Neuronal stem cell (in vitro differentiated cells): ENCODE data around the gene BLM.

ENCODE experiments used
- DNase-seq: peaks from one replicate; pipeline ENCODE4 v3.0.0-alpha.2; 2013; ENCODE audit warnings: low spot score
- H2AFZ ChIP-seq: one replicate; pipeline ENCODE4 v1.6.1; 2013; ENCODE audit warnings: mild to moderate bottlenecking, low read length, inconsistent platforms
- H2AK5ac ChIP-seq: 2 replicates; pipeline ENCODE4 v1.6.1; 2013; ENCODE audit warnings: low read depth, mild to moderate bottlenecking, inconsistent platforms, low read length, moderate library complexity, mixed read lengths
- H2BK120ac ChIP-seq: 2 replicates; pipeline ENCODE4 v1.6.1; 2013; ENCODE audit warnings: low read depth, mild to moderate bottlenecking, inconsistent platforms, low read length, moderate library complexity, mixed read lengths
- H2BK12ac ChIP-seq: one replicate; pipeline ENCODE4 v1.6.1; 2013; ENCODE audit warnings: low read length, inconsistent platforms
- H2BK15ac ChIP-seq: 2 replicates; pipeline ENCODE4 v1.6.1; 2013; ENCODE audit warnings: mild to moderate bottlenecking, low read length, inconsistent platforms, mixed read lengths
- H2BK5ac ChIP-seq: one replicate; pipeline ENCODE4 v1.6.1; 2013; ENCODE audit warnings: inconsistent platforms, mild to moderate bottlenecking, low read length, moderate library complexity
- H3K14ac ChIP-seq: one replicate; pipeline ENCODE4 v1.6.1; 2013; ENCODE audit warnings: low read length, inconsistent platforms
- H3K18ac ChIP-seq: 2 replicates; pipeline ENCODE4 v1.6.1; 2013; ENCODE audit warnings: low read length, inconsistent platforms
- H3K23ac ChIP-seq: 2 replicates; pipeline ENCODE4 v1.6.1; 2013; ENCODE audit warnings: low read depth, mild to moderate bottlenecking, mixed read lengths, low read length, inconsistent platforms; ENCODE audit not compliant: poor library complexity
- H3K27ac ChIP-seq: replicated peaks from 3 replicates; pipeline ENCODE4 v1.5.1; 2013; ENCODE audit warnings: low read length, inconsistent platforms
- H3K27me3 ChIP-seq, 3 experiments: 2 replicates each; pipeline ENCODE4 v1.6.1; 2013; ENCODE audit warnings: low read length in 3 of 3, mild to moderate bottlenecking in 2 of 3, inconsistent platforms in 1 of 3, low read depth in 1 of 3, mixed read lengths in 1 of 3, moderate library complexity in 1 of 3; ENCODE audit not compliant: control insufficient read depth in 3 of 3, insufficient read depth in 3 of 3
- H3K36me3 ChIP-seq, 2 donors: replicated peaks in 1 of 2; 2 replicates each; pipeline ENCODE4 v1.6.1; 2013; ENCODE audit warnings: low read length in 2 of 2; ENCODE audit not compliant: control insufficient read depth in 2 of 2, insufficient read depth in 2 of 2
- H3K4ac ChIP-seq: 2 replicates; pipeline ENCODE4 v1.6.1; 2013; ENCODE audit warnings: inconsistent platforms, mild to moderate bottlenecking, low read length, moderate library complexity
- H3K4me1 ChIP-seq, 2 donors: 1 replicate in 1 of 2; 2 replicates in 1 of 2; pipeline ENCODE4 v1.6.1; 2013; ENCODE audit warnings: low read length in 2 of 2, low read depth in 1 of 2; ENCODE audit not compliant: control insufficient read depth in 2 of 2, insufficient read depth in 1 of 2
- H3K4me2 ChIP-seq: one replicate; pipeline ENCODE4 v1.6.1; 2013; ENCODE audit warnings: mild to moderate bottlenecking, low read length, inconsistent platforms; ENCODE audit not compliant: insufficient read depth, poor library complexity, severe bottlenecking
- H3K4me3 ChIP-seq, 2 donors: 2 replicates each; pipeline ENCODE4 v1.5.1; 2013; ENCODE audit warnings: low read length in 2 of 2, mild to moderate bottlenecking in 2 of 2, inconsistent platforms in 1 of 2, moderate library complexity in 1 of 2
- H3K79me1 ChIP-seq: one replicate; pipeline ENCODE4 v1.6.1; 2013; ENCODE audit warnings: low read depth, mild to moderate bottlenecking, inconsistent platforms, low read length, moderate library complexity
- H3K9ac ChIP-seq: one replicate; pipeline ENCODE4 v1.6.1; 2013; ENCODE audit warnings: mild to moderate bottlenecking, low read depth, low read length, inconsistent platforms; ENCODE audit not compliant: poor library complexity
- H3K9me3 ChIP-seq, 2 donors: replicated peaks in 1 of 2; 2 replicates each; pipeline versions ENCODE3 to v1.6.1; 2013; ENCODE audit warnings: low read length in 2 of 2, mild to moderate bottlenecking in 2 of 2, inconsistent platforms in 1 of 2, low read depth in 1 of 2, mixed read lengths in 1 of 2, moderate library complexity in 1 of 2; ENCODE audit not compliant: control insufficient read depth in 2 of 2, insufficient read depth in 1 of 2
- H4K8ac ChIP-seq: one replicate; pipeline ENCODE4 v1.6.1; 2013; ENCODE audit warnings: low read depth, mild to moderate bottlenecking, inconsistent platforms, low read length, moderate library complexity
- H4K91ac ChIP-seq: one replicate; pipeline ENCODE4 v1.6.1; 2013; ENCODE audit warnings: low read length, low read depth, mild to moderate bottlenecking, inconsistent platforms; ENCODE audit not compliant: poor library complexity
- WGBS, 2 donors: extraction: QIAGEN DNeasy Blood & Tissue Kit; methylation state at CpG; one replicate each; pipeline ENCODE4 v1.1.7; 2013; ENCODE audit warnings: missing lambda C conversion rate in 2 of 2, mixed read lengths in 1 of 2; ENCODE audit not compliant: insufficient read length in 2 of 2, insufficient replicate concordance in 1 of 2; ENCODE audit errors: extremely low coverage in 2 of 2; 5-methylcytosine and 5-hydroxymethylcytosine counted together

Gene BLM

GRCh38 chr15:90817117-90818057, 100.2 kb downstream of the BLM start:
- no peak for DNase-seq

GRCh38 chr15:90818251-90819210, 101.4 kb downstream of the BLM start:
- Histone ChIP-seq H3K23ac (peak overlapping the region; percentile 43), H2BK15ac (no peak overlapping the region), H4K8ac (no peak overlapping the region), H3K27ac (no peak overlapping the region), H3K18ac (peak overlapping the region; percentile 57), H3K4me1 (peaks cover 0 to 2% of the 10 kb centered on the region in 2 donors), H3K36me3 (peaks cover 13 to 28% of the 10 kb centered on the region in 2 donors), H3K14ac (peak overlapping the region; percentile 38), H4K91ac (no peak overlapping the region), H2BK12ac (no peak overlapping the region), H2BK5ac (no peak overlapping the region), H3K9me3 (no peaks in the 10 kb centered on the region), H2AK5ac (peak overlapping the region; percentile 74), H3K9ac (no peak overlapping the region), H3K27me3 (peaks cover 0 to 7% (median 0%) of the 10 kb centered on the region in 3 experiments), H3K4me2 (no peak overlapping the region), H3K4ac (no peak overlapping the region), H3K4me3 (no peak overlapping the region), H2BK120ac (no peak overlapping the region), H3K79me1 (no peaks in the 10 kb centered on the region), H2AFZ (peak overlapping the region; percentile 19)
- no CpG with 5 or more reads among the region's 26 CpGs for WGBS, 2 donors
- DNase-seq, result no peak

More at GRCh38 chr15:90817117-90818057, 100.2 kb downstream of the BLM start:
- Histone ChIP-seq H3K36me3 (peaks cover 13 to 40% of the 10 kb centered on the region in 2 donors), H3K18ac (peak overlapping the region; percentile 15), H2AK5ac (peak overlapping the region; percentile 46), H3K9ac (peak overlapping the region; percentile 81), H2BK15ac (peak overlapping the region; percentile 58), H3K9me3 (no peaks in the 10 kb centered on the region), H3K4me3 (no peak overlapping the region), H3K4me1 (peaks cover 0 to 2% of the 10 kb centered on the region in 2 donors), H3K4me2 (no peak overlapping the region), H3K4ac (no peak overlapping the region), H2BK5ac (peak overlapping the region; percentile 82), H2BK120ac (peak overlapping the region; percentile 41), H3K27me3 (peaks cover 0 to 5% (median 0%) of the 10 kb centered on the region in 3 experiments), H2AFZ (no peak overlapping the region), H3K27ac (no peak overlapping the region), H2BK12ac (no peak overlapping the region), H3K14ac (peak overlapping the region; percentile 38), H3K23ac (peak overlapping the region; percentile 93), H4K8ac (no peak overlapping the region), H4K91ac (no peak overlapping the region), H3K79me1 (no peaks in the 10 kb centered on the region)
- no CpG with 5 or more reads among the region's 14 CpGs for WGBS, 2 donors

GRCh38 chr15:90819390-90819789, 102.2 kb downstream of the BLM start:
- Histone ChIP-seq H2BK15ac (no peak overlapping the region), H2BK12ac (peak overlapping the region; percentile 22), H3K18ac (peak overlapping the region; percentile 17), H2AK5ac (peak overlapping the region; percentile 81), H3K27ac (no peak overlapping the region), H3K9ac (no peak overlapping the region), H2BK120ac (no peak overlapping the region), H3K4ac (peak overlapping the region; percentile 66), H4K91ac (no peak overlapping the region), H3K4me3 (no peak overlapping the region), H4K8ac (no peak overlapping the region), H3K4me1 (peaks cover 0 to 2% of the 10 kb centered on the region in 2 donors), H3K79me1 (no peaks in the 10 kb centered on the region), H3K27me3 (peaks cover 0 to 7% (median 0%) of the 10 kb centered on the region in 3 experiments), H2BK5ac (no peak overlapping the region), H3K4me2 (no peak overlapping the region), H3K9me3 (no peaks in the 10 kb centered on the region), H3K36me3 (peaks cover 11 to 19% of the 10 kb centered on the region in 2 donors), H3K14ac (no peak overlapping the region), H3K23ac (no peak overlapping the region), H2AFZ (no peak overlapping the region)
- WGBS, 2 donors, result no CpG with 5 or more reads among the region's 6 CpGs
- no peak for DNase-seq
